Endothelial cell of umbilical vein (primary cell): ENCODE measurements around the gene FCRL2. TPM values are rescaled to one million over a fixed set of nuclear protein-coding genes. Genes with fewer than 3 reads are reported as not detected.

ENCODE experiments used
- BruUV-seq: library from RNA; stranded (reverse); fragments of 400-500 nt; replicated peaks from 2 replicates; lab custom pipeline; 2021; lab: Mats Ljungman, UMichigan
- CTCF ChIA-PET: fragments of 300-600, 350-600 bp; sonication (Branson Sonifier 250); formaldehyde crosslinking; loops from one replicate; lab custom pipeline; 2021; ENCODE audit warnings: antibody characterized with exemption, inconsistent platforms; lab: Charles Lee
- POLR2A ChIA-PET: fragments of 300-600, 350-600 bp; sonication (Branson Sonifier 250); formaldehyde crosslinking; loops from one replicate; lab custom pipeline; 2021; ENCODE audit warnings: antibody characterized with exemption, inconsistent platforms; lab: Charles Lee
- DNase-seq: peaks from one replicate; pipeline ENCODE4 v3.0.0-alpha.2; 2011; ENCODE audit warnings: low read depth, low spot score
- FAIRE-seq: peaks from 2 replicates; lab custom pipeline; 2011; peaks lifted over from hg19 to GRCh38; lab: Jason Lieb, UNC
- H2AFZ ChIP-seq: 2 replicates; pipeline ENCODE4 v1.6.0; 2012; ENCODE audit warnings: low read depth, low read length, control low read depth, inconsistent platforms
- H3K27ac ChIP-seq: 2 replicates; pipeline ENCODE4 v1.5.1; 2011; ENCODE audit warnings: low read depth, mild to moderate bottlenecking, control low read depth, low read length, moderate library complexity; ENCODE audit not compliant: insufficient read depth
- H3K27me3 ChIP-seq, 2 experiments: 2 replicates each; pipeline versions ENCODE4 v1.6.0 to v1.6.1; 2011; ENCODE audit warnings: low read length in 2 of 2, mixed read lengths in 1 of 2; ENCODE audit not compliant: control insufficient read depth in 2 of 2, insufficient read depth in 2 of 2
- H3K36me3 ChIP-seq, 2 experiments: 2 replicates in 1 of 2; 3 replicates in 1 of 2; pipeline ENCODE4 v1.5.1; 2011; ENCODE audit warnings: low read length in 2 of 2, mild to moderate bottlenecking in 1 of 2, moderate library complexity in 1 of 2; ENCODE audit not compliant: control insufficient read depth in 2 of 2, insufficient read depth in 2 of 2; ENCODE audit errors: extremely low read depth in 1 of 2
- H3K4me1 ChIP-seq: 3 replicates; pipeline ENCODE4 v1.5.1; 2011; ENCODE audit warnings: mild to moderate bottlenecking, low read length; ENCODE audit not compliant: control insufficient read depth, insufficient read depth; ENCODE audit errors: extremely low read depth
- H3K4me2 ChIP-seq: 2 replicates; pipeline ENCODE4 v1.6.1; 2011; ENCODE audit warnings: low read length, control low read depth, mixed read lengths; ENCODE audit not compliant: insufficient read depth
- H3K4me3 ChIP-seq, 3 experiments: fragments of 200-600 bp in 1 of 3; sonication (generic), shearing (Covaris generic) in 1 of 3; replicated peaks in 1 of 3; 2 replicates each; pipeline ENCODE4 v1.5.1; 2011 to 2016; ENCODE audit warnings: control low read depth in 3 of 3, low read length in 3 of 3, mild to moderate bottlenecking in 2 of 3, inconsistent platforms in 1 of 3, low read depth in 1 of 3, moderate library complexity in 1 of 3; ENCODE audit not compliant: insufficient read depth in 1 of 3
- H3K79me2 ChIP-seq: 2 replicates; pipeline ENCODE4 v1.6.0; 2012; ENCODE audit warnings: low read length, inconsistent platforms; ENCODE audit not compliant: control insufficient read depth, insufficient read depth
- H3K9ac ChIP-seq: replicated peaks from 2 replicates; pipeline ENCODE3; 2011; ENCODE audit warnings: low read length, control low read depth; ENCODE audit not compliant: insufficient read depth; ENCODE audit errors: extremely low read depth
- H3K9me1 ChIP-seq: replicated peaks from 3 replicates; pipeline ENCODE4 v1.6.0; 2011; ENCODE audit warnings: mild to moderate bottlenecking, low read length; ENCODE audit not compliant: control insufficient read depth, insufficient read depth; ENCODE audit errors: extremely low read depth
- H3K9me3 ChIP-seq: replicated peaks from 2 replicates; pipeline ENCODE4 v1.5.1; 2012; ENCODE audit warnings: low read length, inconsistent platforms; ENCODE audit not compliant: control insufficient read depth, insufficient read depth
- H4K20me1 ChIP-seq: replicated peaks from 2 replicates; pipeline ENCODE3; 2011; ENCODE audit warnings: mild to moderate bottlenecking, low read length; ENCODE audit not compliant: control insufficient read depth, insufficient read depth; ENCODE audit errors: extremely low read depth
- CTCF ChIP-seq, 2 donors: IDR thresholded peaks; 1 replicate in 1 of 2; 2 replicates in 1 of 2; pipeline ENCODE4 v1.5.1; 2011; ENCODE audit warnings: low read length in 2 of 2, mild to moderate bottlenecking in 2 of 2, moderate library complexity in 2 of 2, control low read depth in 1 of 2, inconsistent platforms in 1 of 2, low read depth in 1 of 2; ENCODE audit not compliant: insufficient read depth in 1 of 2; ENCODE audit errors: extremely low read depth in 1 of 2
- EZH2 ChIP-seq: IDR thresholded peaks from 2 replicates; pipeline ENCODE4 v1.6.1; 2012; ENCODE audit warnings: borderline replicate concordance, low read depth, mild to moderate bottlenecking, moderate library complexity, low read length, inconsistent platforms; ENCODE audit not compliant: severe bottlenecking
- FOS ChIP-seq: IDR thresholded peaks from 2 replicates; pipeline ENCODE4 v1.6.1; 2011; ENCODE audit warnings: mild to moderate bottlenecking, low read length, moderate library complexity, borderline replicate concordance; ENCODE audit not compliant: insufficient read depth
- GATA2 ChIP-seq: IDR thresholded peaks from 2 replicates; pipeline ENCODE4 v1.7.0; 2011; ENCODE audit warnings: low read depth, mild to moderate bottlenecking, moderate library complexity, mixed read lengths, low read length; ENCODE audit not compliant: insufficient read length, insufficient read depth
- JUN ChIP-seq: IDR thresholded peaks from 2 replicates; pipeline ENCODE4 v1.6.1; 2011; ENCODE audit warnings: borderline replicate concordance, low read depth; ENCODE audit not compliant: insufficient read length, insufficient read depth
- MAX ChIP-seq: IDR thresholded peaks from 2 replicates; pipeline ENCODE4 v1.6.1; 2011; ENCODE audit not compliant: insufficient read depth, insufficient read length
- MYC ChIP-seq: IDR thresholded peaks from one replicate; pipeline ENCODE4 v1.6.1; 2011; ENCODE audit warnings: mild to moderate bottlenecking, low read depth, low read length
- POLR2A ChIP-seq: IDR thresholded peaks from 2 replicates; pipeline ENCODE4 v1.6.1; 2012; ENCODE audit warnings: low read depth, mild to moderate bottlenecking, control low read depth, low read length
- POLR2AphosphoS5 ChIP-seq: IDR thresholded peaks from 2 replicates; pipeline ENCODE4 v1.6.1; 2012; ENCODE audit warnings: low read depth, mild to moderate bottlenecking, control low read depth, low read length, moderate library complexity; ENCODE audit not compliant: insufficient read depth
- dilution Hi-C: fragments of 300-500 bp; cut with MboI; formaldehyde crosslinking; loops from one replicate; pipeline ENCODE4 v1.15.0; 2019; ENCODE audit warnings: low sequenced_read_pairs; ENCODE audit not compliant: extremely low pct_ligation_motif_present
- intact Hi-C: fragments of 100-400 bp; cut with micrococcal nuclease; formaldehyde crosslinking; loops from one replicate; pipeline ENCODE4 v1.10.0; 2022
- polyA plus RNA-seq, 4 experiments: library from polyadenylated mRNA; depleted of rRNA in 3 of 4; stranded (reverse) in 3 of 4; unstranded in 1 of 4; fragments of >200 nt; gene quantifications; 2 replicates each; pipeline versions ENCODE4 v1.2.1 to v1.2.3, GENCODE V29; 2011 to 2012; ENCODE audit warnings: missing spikeins in 1 of 4
- total RNA-seq: library from RNA; stranded (reverse); gene quantifications from 2 replicates; pipeline ENCODE4 v1.2.3, GENCODE V29; 2021

The FCRL2 gene
- total and polyA plus RNA-seq, 2 donors (not counting 3 experiments of a cell fraction or from before 2014, with no cell fraction given): not detected

GRCh38 chr1:157820299-157820698 is 43.4 kb upstream of the FCRL2 start:
- ChIA-PET POLR2A (no interaction called here), CTCF (no interaction called here)
- H3K4me1 ChIP-seq: no peaks in the 10 kb centered on the region
- no peaks in the 10 kb centered on the region for H3K9me3 ChIP-seq
- FAIRE-seq (no peak), DNase-seq (no peak)
- no peak overlapping the region for H3K9ac ChIP-seq
- H3K36me3 ChIP-seq: no peaks in the 10 kb centered on the region
- no peaks in the 10 kb centered on the region for H4K20me1 ChIP-seq
- TF ChIP-seq EZH2 (no peak), MAX (no peak), MYC (no peak), POLR2AphosphoS5 (no peak), CTCF (IDR thresholded peaks at IDR 0.05; ENCODE audit: extremely low read depth in 1 of 2, insufficient read depth in 1 of 2, low read depth in 1 of 2, low read length in 2 of 2) (no peak), POLR2A (no peak), GATA2 (no peak), FOS (no peak), JUN (no peak)
- H3K27me3 ChIP-seq: no peaks in the 10 kb centered on the region
- H3K4me3 ChIP-seq: no peak overlapping the region
- dilution Hi-C loops (no loop called here), intact Hi-C loops (no loop called here)
- no peak overlapping the region for H3K27ac ChIP-seq
- no peak overlapping the region for H3K4me2 ChIP-seq
- no TSS peak for BruUV-seq
- no peak overlapping the region for H2AFZ ChIP-seq
- H3K79me2 ChIP-seq: no peaks in the 10 kb centered on the region
- no peaks in the 10 kb centered on the region for H3K9me1 ChIP-seq
